Fibroblast of gingiva (primary cell): ENCODE measurements around the gene TCN2.
"Not testable (repeated sequence)": the region's sequence is repeated elsewhere in the genome, so short reads cannot be mapped to it uniquely, and the experiment has no call there.

Source experiments
- DNase-seq: peaks from one replicate; pipeline ENCODE4 v3.0.0-alpha.2; 2011; ENCODE audit warnings: low read depth

Gene TCN2

DNA sequence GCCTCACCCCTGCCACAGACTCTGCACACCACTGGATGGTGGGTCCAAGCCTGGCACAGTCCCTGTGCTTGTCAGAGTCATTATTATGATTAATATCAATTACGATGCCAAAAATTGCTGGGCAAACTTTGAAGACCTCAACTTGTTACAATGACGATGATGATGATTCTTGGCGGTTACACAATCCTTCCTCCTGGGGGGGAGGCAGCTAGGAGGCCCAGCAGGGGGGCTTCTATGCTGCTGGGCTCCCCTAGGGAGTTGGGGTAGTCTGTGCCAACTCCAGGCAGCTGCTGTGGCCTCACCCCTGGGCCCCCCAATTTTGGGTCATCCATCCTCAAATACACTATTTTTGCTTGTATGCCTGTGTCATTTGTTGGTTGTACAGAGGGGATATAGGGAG, 40.6 kb downstream of the TCN2 start:
- DNase-seq, result no peak

GRCh38 chr22:30648825-30649224, 41.9 kb downstream of the TCN2 start:
- no peak for DNase-seq

GRCh38 chr22:30649430-30650007, 42.5 kb downstream of the TCN2 start:
- DNase-seq, result peak; percentile 34

GRCh38 chr22:30650508-30651116, 43.6 kb downstream of the TCN2 start:
- no peak for DNase-seq

DNA sequence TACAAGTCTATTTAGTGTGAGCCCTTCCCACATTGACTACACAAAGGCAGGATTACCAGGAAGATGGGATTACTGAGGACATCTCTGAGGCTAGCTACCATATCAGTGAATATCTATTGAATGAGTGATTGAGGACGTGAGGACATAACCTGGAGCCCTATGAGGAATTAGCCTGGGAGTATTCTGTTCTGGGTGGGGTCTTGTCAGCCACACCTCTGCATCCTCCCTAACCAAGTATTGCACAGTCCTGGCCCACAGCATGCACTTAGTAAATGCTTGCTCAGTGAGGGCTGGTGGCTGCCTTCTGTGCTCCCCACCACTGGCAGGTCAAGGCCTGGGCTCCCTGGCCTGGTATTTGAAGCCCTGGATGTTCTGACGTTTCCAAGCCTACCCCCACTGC, 45.9 kb downstream of the TCN2 start:
- no peak for DNase-seq

DNA sequence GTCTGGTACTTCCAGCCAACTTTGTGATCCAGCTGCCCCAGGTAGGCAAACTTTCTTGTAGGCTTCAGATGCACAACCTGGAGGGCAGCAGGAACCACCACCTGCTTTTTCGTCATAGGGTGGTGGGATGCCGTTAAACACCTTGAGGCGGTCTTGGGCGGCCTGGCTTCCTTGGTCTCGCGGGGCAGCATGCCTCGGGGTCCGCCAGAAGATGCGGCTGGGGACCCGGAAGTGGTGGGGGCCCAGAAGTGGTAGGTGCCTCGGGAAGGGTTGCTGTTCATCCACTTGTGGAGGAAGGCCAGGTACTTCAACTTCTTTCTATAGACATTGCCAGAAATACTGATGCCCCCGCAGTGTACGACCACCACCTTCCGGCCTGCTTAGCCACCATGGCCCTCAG, 47.4 kb downstream of the TCN2 start:
- no peak for DNase-seq

DNA sequence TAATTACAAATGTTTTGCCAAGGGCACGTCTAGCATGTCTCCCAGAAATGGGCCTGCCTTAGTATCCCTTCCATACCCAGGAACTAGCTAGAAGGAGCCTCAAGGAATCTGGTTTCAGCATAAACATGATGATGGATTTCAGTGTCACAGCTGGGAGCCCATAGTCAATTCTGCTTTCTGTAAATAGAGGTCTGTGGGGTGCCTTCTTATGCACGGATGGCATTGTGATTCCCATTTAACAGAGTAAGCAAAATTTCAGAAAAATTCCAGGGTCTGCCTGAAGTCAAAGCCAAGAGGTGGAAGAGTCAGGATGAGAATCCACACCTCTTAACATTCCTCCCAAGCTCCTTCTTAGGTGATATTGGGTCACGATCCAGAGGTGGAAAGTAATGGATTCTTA, 48.6 kb downstream of the TCN2 start:
- DNase-seq, result no peak

DNA sequence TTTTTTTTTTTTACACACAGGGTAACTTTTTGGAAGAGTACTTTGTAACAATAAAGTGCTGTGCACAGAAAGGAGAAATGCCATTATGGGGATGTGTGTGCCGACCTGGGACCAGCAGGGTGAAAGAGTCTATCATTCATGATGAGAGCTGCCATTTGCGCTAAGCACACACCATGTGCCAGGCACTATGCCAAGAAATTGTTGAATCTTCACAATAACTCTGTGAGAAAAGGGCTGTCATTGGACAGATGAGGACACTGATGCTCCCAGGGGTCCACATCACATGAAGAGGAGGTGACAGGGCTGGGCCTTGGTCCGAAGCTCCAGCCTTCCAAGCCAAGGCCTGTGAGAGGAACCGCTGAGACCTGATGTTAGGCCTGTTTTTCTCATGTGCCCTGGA, 55.1 kb downstream of the TCN2 start:
- no peak for DNase-seq

DNA sequence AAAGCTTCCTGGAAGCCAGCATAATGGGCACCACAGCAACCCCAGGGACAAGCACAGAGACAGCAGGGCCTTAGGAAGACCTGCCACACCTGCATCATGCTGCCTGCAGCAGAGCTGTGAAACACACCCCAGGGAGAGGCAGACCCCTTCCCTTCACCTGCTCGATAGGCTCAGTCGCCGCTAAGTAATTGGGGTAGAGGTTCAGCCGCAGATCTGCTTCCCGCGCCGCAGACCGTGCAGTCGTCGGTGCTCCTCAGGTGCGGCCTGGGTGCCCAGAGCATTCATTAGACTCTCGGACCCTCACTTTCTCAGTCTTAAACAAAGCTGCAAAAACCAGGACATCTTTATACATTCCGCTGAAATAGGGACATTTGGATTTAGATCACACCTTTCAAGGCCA, 57.8 kb downstream of the TCN2 start:
- DNase-seq, result no peak

- no peak for DNase-seq
Measured at GRCh38 chr22:30665266-30665665, 58.3 kb downstream of the TCN2 start.

- no peak for DNase-seq
Measured at GRCh38 chr22:30665786-30666185, 58.8 kb downstream of the TCN2 start.

DNA sequence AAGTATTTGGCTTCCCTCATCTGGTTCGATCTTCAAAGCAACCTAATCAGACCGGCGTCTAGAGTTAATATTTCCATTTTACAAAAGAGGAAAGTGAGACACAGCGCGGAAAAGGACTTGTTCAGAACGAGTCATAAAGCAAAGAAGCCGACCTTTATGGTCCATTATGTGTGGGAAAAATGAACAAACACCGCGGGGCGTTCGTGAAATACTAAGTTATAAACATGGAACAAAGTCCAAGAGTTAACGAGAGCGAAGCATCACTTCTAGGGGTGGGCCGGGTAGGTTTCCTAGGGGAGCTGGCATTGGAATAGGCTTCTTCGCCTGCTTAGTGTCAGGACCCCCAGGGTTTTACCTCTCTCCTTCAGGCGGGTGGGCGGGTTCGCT, 60.1 kb downstream of the TCN2 start:
- no peak for DNase-seq

DNA sequence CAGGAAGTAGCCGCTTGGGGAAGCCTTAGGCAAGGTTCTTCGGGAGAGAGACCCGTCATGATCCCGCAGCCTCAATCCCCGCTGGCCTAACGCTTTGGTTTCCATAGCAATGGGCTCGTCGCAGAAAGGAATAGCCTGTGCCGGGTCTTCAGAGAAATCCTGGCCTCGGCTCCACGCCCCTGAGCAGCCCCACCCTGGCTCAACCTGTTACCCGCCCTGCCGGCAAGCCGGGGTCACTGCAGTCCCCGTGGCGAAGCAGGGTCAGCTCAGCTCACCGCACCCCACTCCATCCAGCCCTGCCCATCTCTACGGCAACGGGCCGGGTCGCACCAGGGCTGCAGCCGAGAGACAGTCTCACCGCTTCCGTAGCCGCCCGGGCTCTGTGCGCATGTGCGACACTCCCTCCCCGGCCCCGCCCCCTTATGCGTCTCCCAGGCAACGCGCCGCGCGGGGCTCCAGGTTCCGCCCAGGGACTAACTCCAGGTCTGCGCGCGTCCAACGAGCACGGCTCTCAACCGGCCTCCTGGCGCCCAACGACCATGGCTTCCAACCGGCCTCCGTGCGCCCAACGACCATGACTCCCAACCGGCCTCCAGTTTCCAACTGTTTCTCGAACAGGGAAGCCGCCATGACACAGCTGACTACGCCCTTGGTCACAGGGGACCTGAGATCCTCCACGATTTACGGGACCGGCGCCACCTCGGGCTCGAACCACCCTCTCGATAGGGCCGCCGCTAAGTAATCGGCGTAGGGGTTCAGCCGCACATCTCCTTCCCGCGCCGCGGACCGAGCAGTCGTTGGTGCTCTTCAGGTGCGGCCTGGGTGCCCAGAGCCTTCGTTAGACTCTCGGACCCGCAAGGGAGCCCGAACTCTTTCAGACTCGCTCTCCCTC, 60.8 kb downstream of the TCN2 start, which contains the start of gene DUSP18:
DUSP18 (minus strand) TSS at position 382 of the 892 bp plus-strand sequence. CDS start 3,872 bp downstream, outside the sequence.
- peak; percentile 83 for DNase-seq

DNA sequence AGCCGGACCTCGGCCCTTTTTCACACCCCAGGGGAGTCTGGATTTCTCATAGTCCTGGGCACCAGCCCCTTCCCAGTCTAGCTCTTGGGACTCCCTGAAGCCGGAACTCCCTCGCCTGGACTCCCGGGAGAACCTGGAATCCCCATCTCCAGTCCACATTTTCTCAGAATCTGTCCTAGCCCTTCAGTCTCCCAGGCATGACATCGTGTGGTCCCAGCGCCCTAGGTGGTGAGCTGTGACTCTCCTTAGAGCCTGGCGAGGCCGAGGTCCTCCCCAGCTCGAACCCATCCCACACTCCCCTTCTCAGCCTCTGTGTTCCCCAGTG, 61.4 kb downstream of the TCN2 start:
- DNase-seq, result no peak

DNA sequence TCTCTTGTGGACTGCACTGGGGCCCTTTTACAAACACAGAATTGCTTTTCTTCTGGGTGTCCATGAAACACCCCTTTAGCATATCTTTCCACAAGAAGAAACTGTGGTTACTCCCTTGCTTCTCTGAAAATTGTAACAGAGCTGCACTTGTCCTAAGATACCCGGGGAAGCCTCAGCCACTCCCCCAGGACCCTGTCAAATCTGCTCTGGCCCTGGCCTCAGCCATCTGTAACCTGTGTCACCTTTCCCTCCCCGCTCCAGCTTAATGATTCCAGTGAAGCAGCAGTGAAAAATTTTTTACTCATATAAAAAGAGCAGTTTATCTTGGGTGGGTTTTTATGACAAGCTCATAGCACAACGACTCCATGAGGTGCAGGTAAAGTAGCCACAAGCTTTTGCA, 64.1 kb downstream of the TCN2 start:
- DNase-seq, result no peak

GRCh38 chr22:30673136-30673535, 66.2 kb downstream of the TCN2 start:
- DNase-seq, result no peak

- DNase-seq, result no peak
Measured at GRCh38 chr22:30674482-30674881, 67.5 kb downstream of the TCN2 start.

DNA sequence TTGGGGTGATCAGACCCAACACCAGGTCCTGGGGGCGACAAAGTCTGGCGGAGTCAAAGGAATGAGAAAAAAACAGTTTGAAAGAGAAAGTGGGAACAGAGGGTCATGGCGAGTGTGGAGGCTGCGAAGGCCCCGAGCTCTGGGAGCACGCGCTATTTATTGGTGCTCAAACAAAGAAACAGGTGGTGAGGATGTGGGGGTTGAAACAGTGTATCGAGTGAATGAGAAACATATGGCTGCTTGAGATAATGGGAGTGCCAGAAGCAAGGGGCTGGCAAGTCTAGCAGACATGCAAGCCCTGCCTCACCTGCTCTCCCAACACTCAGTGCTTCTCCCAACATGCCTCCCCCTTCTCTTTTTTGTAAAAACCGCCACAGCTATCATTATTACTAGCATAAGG, 68.5 kb downstream of the TCN2 start:
- DNase-seq, result no peak

- DNase-seq, result not testable (repeated sequence)
Measured at GRCh38 chr22:30676565-30676964, 69.6 kb downstream of the TCN2 start.
